GM23338 (cell line): ENCODE measurements around the gene CCNY. TPM values are rescaled to one million over a fixed set of nuclear protein-coding genes. Genes with fewer than 3 reads are reported as not detected.

Source experiments
- ATAC-seq: fragments of 200-7000 bp; cut with Tn5 transposase; 3 replicates; pipeline ENCODE4 v1.9.1; 2020
- DNase-seq: peaks from one replicate; pipeline ENCODE4 v3.0.0-alpha.2; 2015; ENCODE audit warnings: low spot score
- H2AFZ ChIP-seq: fragments of 200-600 bp; sonication (generic); 2 replicates; pipeline ENCODE4 v1.8.0; 2016; ENCODE audit warnings: antibody characterized with exemption, mild to moderate bottlenecking, moderate library complexity
- H3F3A ChIP-seq: fragments of 200-600 bp; sonication (generic); replicated peaks from 2 replicates; pipeline ENCODE4 v1.8.0; 2017; ENCODE audit warnings: antibody characterized with exemption, mixed run types, low read depth
- H3K27ac ChIP-seq: fragments of 200-600 bp; sonication (generic); 2 replicates; pipeline ENCODE4 v1.6.1; 2016; ENCODE audit warnings: low read depth
- H3K27me3 ChIP-seq: fragments of 200-600 bp; sonication (generic); 2 replicates; pipeline ENCODE4 v1.8.0; 2016; ENCODE audit warnings: mild to moderate bottlenecking, mixed run types, moderate library complexity; ENCODE audit not compliant: insufficient read depth
- H3K36me3 ChIP-seq: fragments of 200-600 bp; sonication (generic); 2 replicates; pipeline ENCODE4 v1.8.0; 2016; ENCODE audit warnings: mild to moderate bottlenecking; ENCODE audit not compliant: insufficient read depth
- H3K4me1 ChIP-seq: fragments of 200-600 bp; sonication (generic); 2 replicates; pipeline ENCODE4 v1.8.0; 2016; ENCODE audit warnings: mild to moderate bottlenecking, moderate library complexity; ENCODE audit not compliant: insufficient read depth
- H3K4me2 ChIP-seq: fragments of 200-600 bp; sonication (generic); 2 replicates; pipeline ENCODE4 v1.7.1; 2017; ENCODE audit warnings: mixed run types
- H3K4me3 ChIP-seq: fragments of 200-600 bp; sonication (generic); 2 replicates; pipeline ENCODE4 v1.6.1; 2016; ENCODE audit warnings: mixed run types
- H3K79me2 ChIP-seq: fragments of 200-600 bp; sonication (generic); replicated peaks from 2 replicates; pipeline ENCODE4 v1.8.0; 2017; ENCODE audit warnings: mild to moderate bottlenecking; ENCODE audit not compliant: insufficient read depth
- H3K9me2 ChIP-seq: fragments of 200-600 bp; sonication (generic); 2 replicates; pipeline ENCODE4 v1.8.0; 2017; ENCODE audit not compliant: insufficient read depth
- H4K20me1 ChIP-seq: fragments of 200-600 bp; sonication (generic); replicated peaks from 2 replicates; pipeline ENCODE4 v1.8.0; 2017; ENCODE audit warnings: mild to moderate bottlenecking; ENCODE audit not compliant: insufficient read depth
- H3K27ac Mint-ChIP-seq: 2 replicates; pipeline ENCODE4 v1.8.0; 2020; ENCODE audit warnings: inconsistent platforms, mild to moderate bottlenecking, moderate library complexity, mixed read lengths
- H3K27me3 Mint-ChIP-seq: 3 replicates; pipeline ENCODE4 v1.8.0; 2022; ENCODE audit warnings: low read depth, mild to moderate bottlenecking, moderate library complexity, mixed read lengths, inconsistent platforms; ENCODE audit not compliant: insufficient read depth, poor library complexity
- H3K36me3 Mint-ChIP-seq: 3 replicates; pipeline ENCODE4 v1.8.0; 2021; ENCODE audit warnings: low read depth, mild to moderate bottlenecking, inconsistent platforms, moderate library complexity, mixed read lengths
- H3K4me1 Mint-ChIP-seq: 3 replicates; pipeline ENCODE4 v1.8.0; 2020; ENCODE audit warnings: mild to moderate bottlenecking, inconsistent platforms, mixed read lengths
- H3K4me3 Mint-ChIP-seq: 3 replicates; pipeline ENCODE4 v1.8.0; 2021; ENCODE audit warnings: moderate library complexity, mild to moderate bottlenecking, inconsistent platforms, mixed read lengths
- H3K9me3 Mint-ChIP-seq: 3 replicates; pipeline ENCODE4 v1.8.0; 2020; ENCODE audit warnings: moderate library complexity, mild to moderate bottlenecking, inconsistent platforms, mixed read lengths
- EZH2 ChIP-seq: fragments of 200-600 bp; sonication (generic); IDR thresholded peaks from one replicate; pipeline ENCODE4 v1.8.0; 2017; ENCODE audit warnings: antibody characterized with exemption, mild to moderate bottlenecking, low read depth; ENCODE audit not compliant: unreplicated experiment
- STAT1 ChIP-seq: IDR thresholded peaks from one replicate; pipeline ENCODE4 v1.6.1; 2016; ENCODE audit warnings: antibody characterized with exemption; ENCODE audit not compliant: unreplicated experiment
- polyA plus RNA-seq: library from polyadenylated mRNA; unstranded; fragments of >200 nt; fragmentation: Nextera tagmentation; extraction: Ambion mirVana; gene quantifications from 2 replicates; pipeline ENCODE4 v1.2.1, GENCODE V29; 2016
- total RNA-seq: library from RNA; depleted of rRNA; stranded (reverse); fragments of >200 nt; shearing (Covaris generic); gene quantifications from 2 replicates; pipeline ENCODE4 v1.2.3, GENCODE V29; 2014
- TF ChIP-seq, protein P1 (sequence below), 2 experiments: fragments of 200-600 bp in 1 of 2; sonication (generic) in 1 of 2; conservative IDR thresholded peaks; 2 replicates each; pipeline versions ENCODE4 v1.5.1 to v1.6.1; 2016 to 2017; ENCODE audit warnings: antibody characterized with exemption in 2 of 2, low read depth in 2 of 2, mild to moderate bottlenecking in 2 of 2, moderate library complexity in 1 of 2
- TF ChIP-seq, protein P2 (sequence below): fragments of 250-450 bp; sonication (Bioruptor Pico); IDR thresholded peaks from 2 replicates; pipeline ENCODE4 v1.5.0; 2020; ENCODE audit warnings: mild to moderate bottlenecking, moderate library complexity
- TF ChIP-seq, protein P3 (sequence below): IDR thresholded peaks from one replicate; pipeline ENCODE4 v1.6.1; 2018; ENCODE audit warnings: antibody characterized with exemption; ENCODE audit not compliant: unreplicated experiment
- TF ChIP-seq, protein P4 (sequence below): IDR thresholded peaks from 2 replicates; pipeline ENCODE4 v1.6.1; 2016; ENCODE audit warnings: antibody characterized with exemption

CCNY gene
- total and polyA plus RNA-seq, 2 experiments from 2014 or later, result 14.2 to 29.0 TPM

DNA sequence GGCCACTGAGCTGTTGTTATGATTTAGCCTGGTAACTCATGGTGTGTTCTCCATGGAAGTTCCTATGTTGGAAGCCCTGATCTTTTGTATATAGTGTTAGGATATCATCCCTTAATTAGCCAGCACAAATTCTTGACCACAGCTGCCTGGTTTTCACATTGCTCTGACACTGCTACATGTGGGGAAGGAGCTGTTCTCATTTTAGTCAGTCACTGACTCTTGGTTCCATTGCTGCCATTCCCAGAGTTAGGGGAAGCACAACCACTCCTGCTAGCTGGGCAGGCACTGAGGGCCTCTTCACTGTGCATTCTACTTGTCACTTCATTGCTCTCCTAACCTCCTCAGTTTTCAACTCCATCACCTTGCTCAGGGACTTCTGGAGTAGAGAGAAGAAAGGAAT lies 170.4 kb downstream of the CCNY start:
- Mint-ChIP-seq H3K36me3 (no peaks in the 10 kb centered on the region), H3K4me3 (no peak overlapping the region), H3K27ac (no peak overlapping the region), H3K9me3 (no peaks in the 10 kb centered on the region), H3K4me1 (peaks cover 43% of the 10 kb centered on the region), H3K27me3 (peaks cover 3% of the 10 kb centered on the region)
- no peak overlapping the region for H3K27ac ChIP-seq
- H3K4me3 ChIP-seq, result no peak overlapping the region
- TF ChIP-seq, protein P1, sequence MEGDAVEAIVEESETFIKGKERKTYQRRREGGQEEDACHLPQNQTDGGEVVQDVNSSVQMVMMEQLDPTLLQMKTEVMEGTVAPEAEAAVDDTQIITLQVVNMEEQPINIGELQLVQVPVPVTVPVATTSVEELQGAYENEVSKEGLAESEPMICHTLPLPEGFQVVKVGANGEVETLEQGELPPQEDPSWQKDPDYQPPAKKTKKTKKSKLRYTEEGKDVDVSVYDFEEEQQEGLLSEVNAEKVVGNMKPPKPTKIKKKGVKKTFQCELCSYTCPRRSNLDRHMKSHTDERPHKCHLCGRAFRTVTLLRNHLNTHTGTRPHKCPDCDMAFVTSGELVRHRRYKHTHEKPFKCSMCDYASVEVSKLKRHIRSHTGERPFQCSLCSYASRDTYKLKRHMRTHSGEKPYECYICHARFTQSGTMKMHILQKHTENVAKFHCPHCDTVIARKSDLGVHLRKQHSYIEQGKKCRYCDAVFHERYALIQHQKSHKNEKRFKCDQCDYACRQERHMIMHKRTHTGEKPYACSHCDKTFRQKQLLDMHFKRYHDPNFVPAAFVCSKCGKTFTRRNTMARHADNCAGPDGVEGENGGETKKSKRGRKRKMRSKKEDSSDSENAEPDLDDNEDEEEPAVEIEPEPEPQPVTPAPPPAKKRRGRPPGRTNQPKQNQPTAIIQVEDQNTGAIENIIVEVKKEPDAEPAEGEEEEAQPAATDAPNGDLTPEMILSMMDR (conservative IDR thresholded peaks at IDR 0.05; ENCODE audit: low read depth in 2 of 2), result no peak
- TF ChIP-seq, protein P2, sequence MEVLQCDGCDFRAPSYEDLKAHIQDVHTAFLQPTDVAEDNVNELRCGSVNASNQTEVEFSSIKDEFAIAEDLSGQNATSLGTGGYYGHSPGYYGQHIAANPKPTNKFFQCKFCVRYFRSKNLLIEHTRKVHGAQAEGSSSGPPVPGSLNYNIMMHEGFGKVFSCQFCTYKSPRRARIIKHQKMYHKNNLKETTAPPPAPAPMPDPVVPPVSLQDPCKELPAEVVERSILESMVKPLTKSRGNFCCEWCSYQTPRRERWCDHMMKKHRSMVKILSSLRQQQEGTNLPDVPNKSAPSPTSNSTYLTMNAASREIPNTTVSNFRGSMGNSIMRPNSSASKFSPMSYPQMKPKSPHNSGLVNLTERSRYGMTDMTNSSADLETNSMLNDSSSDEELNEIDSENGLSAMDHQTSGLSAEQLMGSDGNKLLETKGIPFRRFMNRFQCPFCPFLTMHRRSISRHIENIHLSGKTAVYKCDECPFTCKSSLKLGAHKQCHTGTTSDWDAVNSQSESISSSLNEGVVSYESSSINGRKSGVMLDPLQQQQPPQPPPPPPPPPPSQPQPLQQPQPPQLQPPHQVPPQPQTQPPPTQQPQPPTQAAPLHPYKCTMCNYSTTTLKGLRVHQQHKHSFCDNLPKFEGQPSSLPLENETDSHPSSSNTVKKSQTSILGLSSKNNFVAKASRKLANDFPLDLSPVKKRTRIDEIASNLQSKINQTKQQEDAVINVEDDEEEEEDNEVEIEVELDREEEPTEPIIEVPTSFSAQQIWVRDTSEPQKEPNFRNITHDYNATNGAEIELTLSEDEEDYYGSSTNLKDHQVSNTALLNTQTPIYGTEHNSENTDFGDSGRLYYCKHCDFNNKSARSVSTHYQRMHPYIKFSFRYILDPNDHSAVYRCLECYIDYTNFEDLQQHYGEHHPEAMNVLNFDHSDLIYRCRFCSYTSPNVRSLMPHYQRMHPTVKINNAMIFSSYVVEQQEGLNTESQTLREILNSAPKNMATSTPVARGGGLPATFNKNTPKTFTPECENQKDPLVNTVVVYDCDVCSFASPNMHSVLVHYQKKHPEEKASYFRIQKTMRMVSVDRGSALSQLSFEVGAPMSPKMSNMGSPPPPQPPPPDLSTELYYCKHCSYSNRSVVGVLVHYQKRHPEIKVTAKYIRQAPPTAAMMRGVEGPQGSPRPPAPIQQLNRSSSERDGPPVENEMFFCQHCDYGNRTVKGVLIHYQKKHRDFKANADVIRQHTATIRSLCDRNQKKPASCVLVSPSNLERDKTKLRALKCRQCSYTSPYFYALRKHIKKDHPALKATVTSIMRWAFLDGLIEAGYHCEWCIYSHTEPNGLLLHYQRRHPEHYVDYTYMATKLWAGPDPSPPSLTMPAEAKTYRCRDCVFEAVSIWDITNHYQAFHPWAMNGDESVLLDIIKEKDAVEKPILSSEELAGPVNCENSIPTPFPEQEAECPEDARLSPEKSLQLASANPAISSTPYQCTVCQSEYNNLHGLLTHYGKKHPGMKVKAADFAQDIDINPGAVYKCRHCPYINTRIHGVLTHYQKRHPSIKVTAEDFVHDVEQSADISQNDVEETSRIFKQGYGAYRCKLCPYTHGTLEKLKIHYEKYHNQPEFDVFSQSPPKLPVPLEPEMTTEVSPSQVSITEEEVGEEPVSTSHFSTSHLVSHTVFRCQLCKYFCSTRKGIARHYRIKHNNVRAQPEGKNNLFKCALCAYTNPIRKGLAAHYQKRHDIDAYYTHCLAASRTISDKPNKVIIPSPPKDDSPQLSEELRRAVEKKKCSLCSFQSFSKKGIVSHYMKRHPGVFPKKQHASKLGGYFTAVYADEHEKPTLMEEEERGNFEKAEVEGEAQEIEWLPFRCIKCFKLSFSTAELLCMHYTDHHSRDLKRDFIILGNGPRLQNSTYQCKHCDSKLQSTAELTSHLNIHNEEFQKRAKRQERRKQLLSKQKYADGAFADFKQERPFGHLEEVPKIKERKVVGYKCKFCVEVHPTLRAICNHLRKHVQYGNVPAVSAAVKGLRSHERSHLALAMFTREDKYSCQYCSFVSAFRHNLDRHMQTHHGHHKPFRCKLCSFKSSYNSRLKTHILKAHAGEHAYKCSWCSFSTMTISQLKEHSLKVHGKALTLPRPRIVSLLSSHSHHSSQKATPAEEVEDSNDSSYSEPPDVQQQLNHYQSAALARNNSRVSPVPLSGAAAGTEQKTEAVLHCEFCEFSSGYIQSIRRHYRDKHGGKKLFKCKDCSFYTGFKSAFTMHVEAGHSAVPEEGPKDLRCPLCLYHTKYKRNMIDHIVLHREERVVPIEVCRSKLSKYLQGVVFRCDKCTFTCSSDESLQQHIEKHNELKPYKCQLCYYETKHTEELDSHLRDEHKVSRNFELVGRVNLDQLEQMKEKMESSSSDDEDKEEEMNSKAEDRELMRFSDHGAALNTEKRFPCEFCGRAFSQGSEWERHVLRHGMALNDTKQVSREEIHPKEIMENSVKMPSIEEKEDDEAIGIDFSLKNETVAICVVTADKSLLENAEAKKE (CRISPR knock-in tag), result no peak
- TF ChIP-seq, protein P3, sequence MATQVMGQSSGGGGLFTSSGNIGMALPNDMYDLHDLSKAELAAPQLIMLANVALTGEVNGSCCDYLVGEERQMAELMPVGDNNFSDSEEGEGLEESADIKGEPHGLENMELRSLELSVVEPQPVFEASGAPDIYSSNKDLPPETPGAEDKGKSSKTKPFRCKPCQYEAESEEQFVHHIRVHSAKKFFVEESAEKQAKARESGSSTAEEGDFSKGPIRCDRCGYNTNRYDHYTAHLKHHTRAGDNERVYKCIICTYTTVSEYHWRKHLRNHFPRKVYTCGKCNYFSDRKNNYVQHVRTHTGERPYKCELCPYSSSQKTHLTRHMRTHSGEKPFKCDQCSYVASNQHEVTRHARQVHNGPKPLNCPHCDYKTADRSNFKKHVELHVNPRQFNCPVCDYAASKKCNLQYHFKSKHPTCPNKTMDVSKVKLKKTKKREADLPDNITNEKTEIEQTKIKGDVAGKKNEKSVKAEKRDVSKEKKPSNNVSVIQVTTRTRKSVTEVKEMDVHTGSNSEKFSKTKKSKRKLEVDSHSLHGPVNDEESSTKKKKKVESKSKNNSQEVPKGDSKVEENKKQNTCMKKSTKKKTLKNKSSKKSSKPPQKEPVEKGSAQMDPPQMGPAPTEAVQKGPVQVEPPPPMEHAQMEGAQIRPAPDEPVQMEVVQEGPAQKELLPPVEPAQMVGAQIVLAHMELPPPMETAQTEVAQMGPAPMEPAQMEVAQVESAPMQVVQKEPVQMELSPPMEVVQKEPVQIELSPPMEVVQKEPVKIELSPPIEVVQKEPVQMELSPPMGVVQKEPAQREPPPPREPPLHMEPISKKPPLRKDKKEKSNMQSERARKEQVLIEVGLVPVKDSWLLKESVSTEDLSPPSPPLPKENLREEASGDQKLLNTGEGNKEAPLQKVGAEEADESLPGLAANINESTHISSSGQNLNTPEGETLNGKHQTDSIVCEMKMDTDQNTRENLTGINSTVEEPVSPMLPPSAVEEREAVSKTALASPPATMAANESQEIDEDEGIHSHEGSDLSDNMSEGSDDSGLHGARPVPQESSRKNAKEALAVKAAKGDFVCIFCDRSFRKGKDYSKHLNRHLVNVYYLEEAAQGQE, result no peak
- TF ChIP-seq, protein P4, sequence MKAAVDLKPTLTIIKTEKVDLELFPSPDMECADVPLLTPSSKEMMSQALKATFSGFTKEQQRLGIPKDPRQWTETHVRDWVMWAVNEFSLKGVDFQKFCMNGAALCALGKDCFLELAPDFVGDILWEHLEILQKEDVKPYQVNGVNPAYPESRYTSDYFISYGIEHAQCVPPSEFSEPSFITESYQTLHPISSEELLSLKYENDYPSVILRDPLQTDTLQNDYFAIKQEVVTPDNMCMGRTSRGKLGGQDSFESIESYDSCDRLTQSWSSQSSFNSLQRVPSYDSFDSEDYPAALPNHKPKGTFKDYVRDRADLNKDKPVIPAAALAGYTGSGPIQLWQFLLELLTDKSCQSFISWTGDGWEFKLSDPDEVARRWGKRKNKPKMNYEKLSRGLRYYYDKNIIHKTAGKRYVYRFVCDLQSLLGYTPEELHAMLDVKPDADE, result no peak
- no peak for TF ChIP-seq EZH2
- TF ChIP-seq STAT1, result no peak
- no peaks in the 10 kb centered on the region for H3F3A ChIP-seq
- H4K20me1 ChIP-seq, result no peaks in the 10 kb centered on the region; the same call in 1 of the 2 replicates
- no peaks in the 10 kb centered on the region for H3K9me2 ChIP-seq
- H3K79me2 ChIP-seq, result no peaks in the 10 kb centered on the region; the same call in 1 of the 2 replicates
- peaks cover 26% of the 10 kb centered on the region; the same call in 1 of the 2 replicates for H3K4me1 ChIP-seq
- H3K27me3 ChIP-seq, result no peaks in the 10 kb centered on the region
- no peak overlapping the region for H2AFZ ChIP-seq
- no peak for DNase-seq
- H3K4me2 ChIP-seq, result no peak overlapping the region
- H3K36me3 ChIP-seq, result no peaks in the 10 kb centered on the region
- ATAC-seq, result no peak
